Activated CD4-positive, alpha-beta T cell treated with anti-CD3 and anti-CD28 coated beads for 24 hours (primary cell): ENCODE data around the gene TMPRSS7.
A peak's percentile ranks its signal among the peaks of the same experiment; 100 is the strongest.

ENCODE experiments used
- DNase-seq, 2 donors: peaks; one replicate each; pipeline ENCODE4 v3.0.0-alpha.2; 2020; ENCODE audit warnings: low read depth in 2 of 2

The TMPRSS7 gene

DNA sequence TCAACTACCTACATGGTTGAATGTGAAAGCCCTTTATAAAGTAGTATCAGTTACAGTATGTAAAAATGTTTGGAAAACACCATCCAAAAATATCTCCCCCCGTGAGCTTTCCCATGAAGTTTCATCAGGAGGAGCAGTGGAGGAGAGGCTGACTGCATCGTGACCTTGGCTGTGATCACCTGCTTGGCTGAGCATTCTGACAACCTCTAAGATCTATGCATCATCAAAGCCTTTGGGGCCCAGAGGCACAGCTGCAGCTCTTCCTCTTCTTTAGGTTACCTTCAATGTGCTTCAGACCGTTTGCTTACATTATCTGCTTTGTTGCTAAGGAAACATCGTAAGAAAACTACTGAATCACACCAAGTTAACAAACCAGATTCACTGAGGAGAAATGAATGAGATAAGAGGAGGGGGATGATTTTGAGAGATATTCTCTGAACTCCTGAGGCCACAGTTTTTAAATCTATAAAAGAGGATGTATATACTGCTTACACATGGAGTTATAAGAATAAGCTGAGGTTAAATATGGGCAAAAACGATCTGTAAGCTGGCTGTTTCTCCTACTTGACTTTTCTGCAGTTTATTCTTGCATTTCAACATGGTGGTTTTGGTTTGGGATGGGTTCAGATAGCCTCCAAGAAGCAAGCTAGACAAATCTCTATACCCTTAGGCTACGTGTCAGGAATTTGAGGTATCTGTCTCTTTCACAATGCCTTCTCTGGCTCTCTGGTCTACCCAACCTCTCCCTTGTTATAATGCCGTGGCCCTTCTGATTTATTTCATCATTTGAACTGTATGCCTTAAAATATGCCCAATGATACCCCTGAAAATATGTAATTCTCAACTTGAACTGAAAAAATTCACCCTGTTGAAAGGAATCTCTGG is 94.5 kb downstream of the TMPRSS7 start:
- DNase-seq = peak in 1 of 2 donors; percentile 31

DNA sequence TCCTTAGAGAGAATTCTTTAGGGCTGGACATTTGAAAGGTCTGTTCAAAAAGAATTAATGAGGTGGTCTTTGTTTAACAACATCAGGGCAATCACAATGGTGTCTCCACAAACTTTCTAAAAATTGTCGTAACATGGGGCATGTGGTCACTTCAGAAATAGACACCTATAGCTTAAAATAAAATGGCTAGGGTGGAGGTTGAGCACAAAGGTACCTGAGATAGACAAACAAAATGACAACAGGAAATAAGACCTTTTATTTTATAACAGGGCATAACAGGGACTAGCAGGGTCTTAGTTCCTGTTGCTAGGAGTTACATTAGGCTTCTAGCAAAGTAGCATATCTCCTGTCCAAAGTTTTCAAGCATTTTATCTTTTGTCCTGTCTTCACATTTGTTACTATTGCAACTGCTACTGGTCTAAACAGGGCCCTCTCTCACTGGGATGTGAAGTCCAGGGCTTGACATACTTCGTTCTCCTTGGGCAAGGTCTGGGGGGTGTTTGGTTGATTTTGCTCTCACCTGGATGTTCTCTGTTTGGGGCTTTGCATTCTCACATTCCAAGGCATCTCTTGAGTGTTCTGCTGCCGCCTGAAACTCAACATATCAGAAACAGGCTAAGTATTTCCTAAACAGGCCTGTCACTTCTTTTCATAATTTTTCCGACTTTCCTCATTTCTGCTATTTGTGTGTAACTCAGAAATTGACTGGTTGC is 95.5 kb downstream of the TMPRSS7 start:
- DNase-seq = no peak

DNA sequence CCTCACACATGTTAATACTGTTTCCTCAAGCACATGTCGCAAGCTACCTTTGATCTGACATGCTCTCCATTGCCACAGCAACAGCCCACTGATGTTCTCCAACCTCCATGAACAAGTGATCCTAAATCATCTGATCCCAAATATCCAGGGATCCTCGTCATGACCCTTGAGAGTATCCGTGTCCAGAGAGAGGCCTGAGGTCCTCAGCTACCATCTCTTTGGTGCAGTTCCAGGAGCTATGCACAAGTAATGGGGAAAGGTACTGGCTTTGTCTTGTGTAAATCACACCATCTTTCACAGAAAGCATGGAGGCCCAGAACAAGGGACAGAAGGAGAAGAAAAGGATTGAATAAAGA is 96.1 kb downstream of the TMPRSS7 start:
- DNase-seq = no peak
